Cardiac fibroblast (primary cell): ENCODE data around the gene ADH6.

ENCODE experiments used
- DNase-seq, 2 donors: peaks; one replicate each; pipeline versions ENCODE4 v3.0.0 to v3.0.0-alpha.2; 2010; ENCODE audit warnings: low read depth in 2 of 2
- H3K4me3 ChIP-seq, 2 donors: replicated peaks in 1 of 2; 1 replicate in 1 of 2; 2 replicates in 1 of 2; pipeline ENCODE4 v1.5.1; 2011; ENCODE audit warnings: low read depth in 2 of 2, low read length in 2 of 2, mild to moderate bottlenecking in 2 of 2, moderate library complexity in 1 of 2
- TF ChIP-seq, protein P1 (sequence below): IDR thresholded peaks from one replicate; pipeline ENCODE4 v1.5.1; 2011; ENCODE audit warnings: low read depth, mild to moderate bottlenecking, low read length, inconsistent platforms

ADH6 gene

DNA sequence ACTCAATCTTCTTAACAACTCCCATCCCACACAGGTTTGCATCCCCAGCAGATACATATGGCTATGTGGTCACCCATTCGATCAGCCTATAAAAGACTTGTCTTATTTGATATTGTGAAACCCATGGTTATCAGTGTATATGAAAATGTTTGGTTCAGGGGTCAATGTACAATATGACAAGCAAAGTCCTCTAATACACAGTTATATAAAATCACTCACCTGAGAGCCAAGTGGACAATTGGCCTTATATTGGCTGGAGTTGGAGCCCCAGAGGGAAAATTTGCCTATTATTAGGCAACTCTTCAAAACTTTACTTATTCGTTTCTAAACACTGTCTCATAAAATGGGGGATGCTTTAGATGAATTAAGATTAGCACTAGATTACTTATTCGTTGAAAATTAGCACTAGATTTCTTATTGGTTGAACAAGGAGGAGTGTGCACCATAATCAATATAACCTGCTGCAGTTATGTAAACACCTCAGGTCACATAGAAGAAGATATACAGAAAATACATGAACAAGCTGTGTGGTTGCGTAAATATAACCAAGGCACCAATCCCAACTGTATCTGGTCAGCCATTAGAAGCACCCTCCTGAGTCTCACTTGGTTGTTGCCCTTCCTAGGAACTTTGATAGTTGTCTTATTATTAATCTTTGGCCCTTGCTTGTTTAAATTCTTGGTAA lies 64.2 kb downstream of the ADH6 start:
- TF ChIP-seq, protein P1, sequence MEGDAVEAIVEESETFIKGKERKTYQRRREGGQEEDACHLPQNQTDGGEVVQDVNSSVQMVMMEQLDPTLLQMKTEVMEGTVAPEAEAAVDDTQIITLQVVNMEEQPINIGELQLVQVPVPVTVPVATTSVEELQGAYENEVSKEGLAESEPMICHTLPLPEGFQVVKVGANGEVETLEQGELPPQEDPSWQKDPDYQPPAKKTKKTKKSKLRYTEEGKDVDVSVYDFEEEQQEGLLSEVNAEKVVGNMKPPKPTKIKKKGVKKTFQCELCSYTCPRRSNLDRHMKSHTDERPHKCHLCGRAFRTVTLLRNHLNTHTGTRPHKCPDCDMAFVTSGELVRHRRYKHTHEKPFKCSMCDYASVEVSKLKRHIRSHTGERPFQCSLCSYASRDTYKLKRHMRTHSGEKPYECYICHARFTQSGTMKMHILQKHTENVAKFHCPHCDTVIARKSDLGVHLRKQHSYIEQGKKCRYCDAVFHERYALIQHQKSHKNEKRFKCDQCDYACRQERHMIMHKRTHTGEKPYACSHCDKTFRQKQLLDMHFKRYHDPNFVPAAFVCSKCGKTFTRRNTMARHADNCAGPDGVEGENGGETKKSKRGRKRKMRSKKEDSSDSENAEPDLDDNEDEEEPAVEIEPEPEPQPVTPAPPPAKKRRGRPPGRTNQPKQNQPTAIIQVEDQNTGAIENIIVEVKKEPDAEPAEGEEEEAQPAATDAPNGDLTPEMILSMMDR: no peak
- H3K4me3 ChIP-seq: no peak overlapping the region
- DNase-seq: no peak
